ENCODE results near the gene CHAT. TPM values are rescaled to one million over a fixed set of nuclear protein-coding genes. Genes with fewer than 3 reads are reported as not detected.

CHAT gene
- total and polyA plus RNA-seq, 12 donors: not detected

DNA sequence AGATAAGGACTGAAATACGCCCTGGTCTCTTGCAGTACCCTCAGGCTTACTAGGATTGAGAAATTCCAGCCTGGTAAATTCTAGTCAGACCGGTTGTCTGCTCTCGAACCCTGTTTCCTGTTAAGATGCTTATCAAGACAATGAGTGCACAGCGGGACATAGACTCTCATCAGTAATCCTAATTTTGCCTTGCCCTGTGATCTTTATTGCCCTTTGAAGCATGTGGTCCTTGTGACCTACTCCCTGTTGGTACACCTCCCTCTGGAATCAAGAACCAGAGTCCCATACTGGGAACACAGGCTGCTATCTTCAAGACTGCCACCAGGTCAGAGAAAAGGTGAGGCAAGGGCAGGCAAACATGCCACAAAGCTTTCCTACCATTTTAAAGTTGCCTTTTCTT lies 72.8 kb downstream of the CHAT start:
- no peaks in the 10 kb centered on the region for H3K9me3 ChIP-seq (replicated peaks in 1 of 3)
- H3K4me3 ChIP-seq: no peak overlapping the region
- no peak for DNase-seq
- H3K27me3 ChIP-seq: peaks cover 4% of the 10 kb centered on the region
- intact Hi-C loops (cut with DNase I): no loop called here
- no peak for TF ChIP-seq POLR2A (IDR thresholded peaks at IDR 0.05)
- TF ChIP-seq, protein P1, sequence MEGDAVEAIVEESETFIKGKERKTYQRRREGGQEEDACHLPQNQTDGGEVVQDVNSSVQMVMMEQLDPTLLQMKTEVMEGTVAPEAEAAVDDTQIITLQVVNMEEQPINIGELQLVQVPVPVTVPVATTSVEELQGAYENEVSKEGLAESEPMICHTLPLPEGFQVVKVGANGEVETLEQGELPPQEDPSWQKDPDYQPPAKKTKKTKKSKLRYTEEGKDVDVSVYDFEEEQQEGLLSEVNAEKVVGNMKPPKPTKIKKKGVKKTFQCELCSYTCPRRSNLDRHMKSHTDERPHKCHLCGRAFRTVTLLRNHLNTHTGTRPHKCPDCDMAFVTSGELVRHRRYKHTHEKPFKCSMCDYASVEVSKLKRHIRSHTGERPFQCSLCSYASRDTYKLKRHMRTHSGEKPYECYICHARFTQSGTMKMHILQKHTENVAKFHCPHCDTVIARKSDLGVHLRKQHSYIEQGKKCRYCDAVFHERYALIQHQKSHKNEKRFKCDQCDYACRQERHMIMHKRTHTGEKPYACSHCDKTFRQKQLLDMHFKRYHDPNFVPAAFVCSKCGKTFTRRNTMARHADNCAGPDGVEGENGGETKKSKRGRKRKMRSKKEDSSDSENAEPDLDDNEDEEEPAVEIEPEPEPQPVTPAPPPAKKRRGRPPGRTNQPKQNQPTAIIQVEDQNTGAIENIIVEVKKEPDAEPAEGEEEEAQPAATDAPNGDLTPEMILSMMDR (IDR thresholded peaks at IDR 0.05): no peak
- H3K27ac ChIP-seq: no peak overlapping the region
- H3K36me3 ChIP-seq (replicated peaks in 1 of 2): no peaks in the 10 kb centered on the region
- H3K4me1 ChIP-seq (replicated peaks in 1 of 2): no peaks in the 10 kb centered on the region
- WGBS, 4 donors: 67 to 81% (median 73%) methylated on average over 4 of the region's 4 CpGs

DNA sequence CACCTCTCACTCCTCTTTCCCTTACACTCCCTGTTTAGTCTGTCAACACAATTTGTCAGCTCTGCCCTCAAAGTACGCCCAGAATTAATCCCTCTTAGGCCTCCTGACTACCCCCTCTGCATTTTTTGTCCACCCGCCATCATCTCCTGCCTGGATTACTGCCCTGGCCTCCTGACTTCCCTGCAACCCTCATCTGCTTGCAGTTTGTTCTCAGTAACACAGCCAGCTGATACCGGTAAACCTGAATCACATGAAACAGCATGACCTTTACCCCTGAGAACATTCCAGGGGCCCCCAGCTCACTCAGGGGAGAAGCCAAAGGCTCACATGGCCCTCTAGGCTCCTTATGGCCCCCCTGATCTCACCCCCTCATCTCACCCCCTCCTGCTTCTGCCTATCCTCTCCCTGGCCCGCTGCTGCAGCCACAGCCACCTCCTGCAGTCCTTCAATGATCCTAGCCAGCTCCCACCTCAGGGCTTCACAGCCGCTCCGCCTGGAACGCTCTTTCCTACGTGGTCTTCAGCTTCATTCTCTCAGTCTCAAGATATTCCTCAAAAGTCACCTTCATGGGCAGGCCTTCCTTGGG lies 74.5 kb downstream of the CHAT start:
- 15 to 22% (median 17%) methylated on average over 8 of the region's 8 CpGs for WGBS, 4 donors
- DNase-seq: no peak
- no peak for TF ChIP-seq POLR2A (IDR thresholded peaks at IDR 0.05)
- TF ChIP-seq, protein P1 (IDR thresholded peaks at IDR 0.05): no peak
- Histone ChIP-seq H3K9me3 (replicated peaks in 1 of 3) (no peaks in the 10 kb centered on the region), H3K4me1 (replicated peaks in 1 of 2) (no peaks in the 10 kb centered on the region), H3K36me3 (replicated peaks in 1 of 2) (no peaks in the 10 kb centered on the region), H3K27ac (no peak overlapping the region), H3K27me3 (peaks cover 4% of the 10 kb centered on the region), H3K4me3 (no peak overlapping the region)
- intact Hi-C loops (cut with DNase I): no loop called here

DNA sequence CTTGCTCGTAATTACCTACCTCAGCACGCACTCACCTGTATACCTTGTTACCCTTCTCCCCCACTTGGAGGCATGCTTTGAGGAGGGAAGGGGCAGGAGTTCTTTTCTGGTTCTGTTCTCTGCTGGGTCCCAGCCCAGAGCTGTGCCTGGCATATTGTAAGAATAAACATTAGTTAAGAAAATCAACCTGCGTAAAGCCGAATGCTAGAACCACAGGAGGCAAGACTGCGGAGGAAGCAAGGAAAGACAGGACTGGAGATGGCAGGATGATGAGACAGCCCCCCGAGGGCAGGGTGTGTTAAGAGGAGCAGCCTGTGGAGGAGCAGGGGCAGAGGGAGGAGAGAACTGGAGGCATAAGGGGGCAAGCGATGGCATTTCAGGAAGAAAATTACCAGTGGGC lies 75.1 kb downstream of the CHAT start:
- intact Hi-C loops (cut with DNase I): no loop called here
- 19 to 23% (median 19%) methylated on average over 7 of the region's 7 CpGs for WGBS, 4 donors
- H3K27me3 ChIP-seq: peaks cover 4% of the 10 kb centered on the region

DNA sequence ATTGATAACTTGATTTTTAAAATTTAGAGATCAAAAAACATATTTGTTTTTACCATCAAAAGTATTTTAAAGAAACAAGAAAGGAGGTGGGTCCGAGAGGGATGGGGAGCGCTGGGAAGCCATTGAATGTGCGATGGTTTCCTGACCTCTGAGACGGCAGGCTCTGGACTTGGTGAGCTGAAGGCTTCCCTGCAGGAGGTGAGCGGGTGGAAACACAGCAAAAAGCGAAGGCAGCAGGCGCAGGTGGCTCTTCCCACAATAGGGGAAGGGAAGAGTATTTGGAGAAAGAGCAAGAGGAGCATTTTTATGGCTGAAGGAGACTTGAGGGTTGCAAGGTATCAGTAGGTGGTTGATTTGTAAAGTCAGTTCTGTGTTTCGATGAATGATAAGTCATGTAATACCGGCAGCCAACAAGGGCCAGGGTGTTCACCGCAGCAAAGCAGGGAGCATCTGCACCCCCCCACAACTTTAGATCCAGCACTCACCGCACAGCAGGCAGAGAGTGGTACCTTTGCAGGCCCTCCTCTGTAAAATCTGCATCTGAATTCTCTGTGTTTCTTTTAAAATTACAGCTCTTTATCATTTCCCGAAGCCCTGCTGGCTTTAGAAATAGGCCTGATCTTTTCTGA lies 76.2 kb downstream of the CHAT start:
- H3K4me1 ChIP-seq (replicated peaks in 1 of 2): no peaks in the 10 kb centered on the region
- DNase-seq: no peak
- no peaks in the 10 kb centered on the region for H3K9me3 ChIP-seq (replicated peaks in 1 of 3)
- no peak overlapping the region for H3K27ac ChIP-seq
- TF ChIP-seq, protein P1 (IDR thresholded peaks at IDR 0.05): no peak
- TF ChIP-seq POLR2A (IDR thresholded peaks at IDR 0.05): no peak
- WGBS, 4 donors: 28 to 34% (median 30%) methylated on average over 11 to 12 of the region's 12 CpGs
- H3K4me3 ChIP-seq: no peak overlapping the region
- peaks cover 7% of the 10 kb centered on the region for H3K27me3 ChIP-seq
- intact Hi-C loops (cut with DNase I): no loop called here
- H3K36me3 ChIP-seq (replicated peaks in 1 of 2): no peaks in the 10 kb centered on the region

More for the DNA sequence above, 75.1 kb downstream of the CHAT start:
- DNase-seq: no peak
- H3K27ac ChIP-seq: no peak overlapping the region
- H3K36me3 ChIP-seq (replicated peaks in 1 of 2): no peaks in the 10 kb centered on the region
- no peaks in the 10 kb centered on the region for H3K9me3 ChIP-seq (replicated peaks in 1 of 3)
- no peak overlapping the region for H3K4me3 ChIP-seq
- no peaks in the 10 kb centered on the region for H3K4me1 ChIP-seq (replicated peaks in 1 of 2)
- TF ChIP-seq, protein P1 (IDR thresholded peaks at IDR 0.05): no peak
- TF ChIP-seq POLR2A (IDR thresholded peaks at IDR 0.05): no peak

Data from adrenal gland (tissue), 12 donors.